HFF-Myc (cell line): Measurements from ENCODE around the gene ZNF580.

Source experiments
- DNase-seq: peaks from one replicate; pipeline ENCODE4 v3.0.0-alpha.2; 2011; ENCODE audit warnings: low read depth; ENCODE audit errors: extremely low read depth
- H3K4me3 ChIP-seq: replicated peaks from 2 replicates; pipeline ENCODE4 v1.5.1; 2011; ENCODE audit warnings: low read depth, mild to moderate bottlenecking, control low read depth, low read length
- CTCF ChIP-seq: IDR thresholded peaks from 2 replicates; pipeline ENCODE4 v1.5.1; 2012; ENCODE audit warnings: mild to moderate bottlenecking, low read depth, low read length, control low read depth; ENCODE audit errors: missing control alignments

Gene ZNF580

GRCh38 chr19:55619286-55619685 lies 21.5 kb upstream of the ZNF580 start:
- no peak for TF ChIP-seq CTCF
- H3K4me3 ChIP-seq: no peak overlapping the region
- no peak for DNase-seq

- no peak for TF ChIP-seq CTCF
- H3K4me3 ChIP-seq: no peak overlapping the region
- DNase-seq: no peak
These were observed 20.2 kb upstream of the ZNF580 start for GRCh38 chr19:55620410-55621204.

GRCh38 chr19:55621205-55621672 lies 19.6 kb upstream of the ZNF580 start:
- H3K4me3 ChIP-seq: no peak overlapping the region
- DNase-seq: no peak
- TF ChIP-seq CTCF: no peak

GRCh38 chr19:55621673-55622231 lies 19.1 kb upstream of the ZNF580 start:
- no peak for TF ChIP-seq CTCF
- no peak for DNase-seq
- no peak overlapping the region for H3K4me3 ChIP-seq

- H3K4me3 ChIP-seq: no peak overlapping the region
- no peak for TF ChIP-seq CTCF
- no peak for DNase-seq
These were observed 18.4 kb upstream of the ZNF580 start for GRCh38 chr19:55622242-55622969.

- TF ChIP-seq CTCF: no peak
- H3K4me3 ChIP-seq: no peak overlapping the region
- DNase-seq: no peak
These were observed 17.7 kb upstream of the ZNF580 start for GRCh38 chr19:55623130-55623529.
